ENCODE measurements around the gene PTBP1.

The PTBP1 gene

DNA sequence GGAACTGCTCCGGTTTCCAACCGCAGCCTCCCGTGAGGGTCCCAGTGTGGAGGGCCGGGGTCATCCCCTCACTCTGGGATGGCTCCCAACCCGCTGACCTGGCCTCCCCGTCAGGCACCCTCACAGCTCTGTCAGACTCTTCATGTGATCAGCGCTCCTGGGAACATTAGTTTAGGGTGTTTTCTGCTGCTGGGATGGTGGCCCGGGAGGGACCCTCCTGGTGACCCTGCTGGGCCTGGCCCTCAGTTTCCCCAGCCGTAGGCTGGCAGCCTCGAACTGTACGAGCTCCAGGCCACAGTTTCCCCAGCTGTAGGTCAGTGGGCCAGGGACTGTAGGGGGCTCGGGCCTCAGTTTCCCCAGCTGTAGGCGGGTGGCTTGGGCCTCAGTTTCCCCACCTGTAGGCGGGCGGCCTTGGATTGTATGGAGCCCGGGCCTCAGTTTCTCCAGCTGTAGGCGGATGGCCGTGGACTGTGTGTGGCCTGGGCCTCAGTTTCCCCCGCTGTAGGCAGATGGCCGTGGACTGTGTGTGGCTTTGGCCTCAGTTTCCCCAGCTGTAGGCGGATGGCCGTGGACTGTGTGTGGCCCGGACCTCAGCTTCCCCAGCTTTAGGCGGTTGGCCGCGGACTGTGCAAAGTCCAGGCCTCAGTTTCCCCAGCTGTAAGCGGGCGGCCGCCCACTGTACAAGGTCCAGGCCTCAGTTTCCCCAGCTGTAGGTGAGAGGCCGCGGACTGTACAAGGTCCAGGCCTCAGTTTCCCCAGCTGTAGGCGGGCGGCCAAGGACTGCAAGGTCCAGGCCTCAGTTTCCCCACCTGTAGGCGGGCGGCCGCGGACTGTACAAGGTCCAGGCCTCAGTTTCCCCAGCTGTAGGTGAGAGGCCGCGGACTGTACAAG, 1.3 kb upstream of the PTBP1 start:
- H3K4me3 ChIP-seq (ENCODE audit: low read depth, low read length) = peak overlapping the region; percentile 84
- TF ChIP-seq, protein P1, sequence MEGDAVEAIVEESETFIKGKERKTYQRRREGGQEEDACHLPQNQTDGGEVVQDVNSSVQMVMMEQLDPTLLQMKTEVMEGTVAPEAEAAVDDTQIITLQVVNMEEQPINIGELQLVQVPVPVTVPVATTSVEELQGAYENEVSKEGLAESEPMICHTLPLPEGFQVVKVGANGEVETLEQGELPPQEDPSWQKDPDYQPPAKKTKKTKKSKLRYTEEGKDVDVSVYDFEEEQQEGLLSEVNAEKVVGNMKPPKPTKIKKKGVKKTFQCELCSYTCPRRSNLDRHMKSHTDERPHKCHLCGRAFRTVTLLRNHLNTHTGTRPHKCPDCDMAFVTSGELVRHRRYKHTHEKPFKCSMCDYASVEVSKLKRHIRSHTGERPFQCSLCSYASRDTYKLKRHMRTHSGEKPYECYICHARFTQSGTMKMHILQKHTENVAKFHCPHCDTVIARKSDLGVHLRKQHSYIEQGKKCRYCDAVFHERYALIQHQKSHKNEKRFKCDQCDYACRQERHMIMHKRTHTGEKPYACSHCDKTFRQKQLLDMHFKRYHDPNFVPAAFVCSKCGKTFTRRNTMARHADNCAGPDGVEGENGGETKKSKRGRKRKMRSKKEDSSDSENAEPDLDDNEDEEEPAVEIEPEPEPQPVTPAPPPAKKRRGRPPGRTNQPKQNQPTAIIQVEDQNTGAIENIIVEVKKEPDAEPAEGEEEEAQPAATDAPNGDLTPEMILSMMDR (IDR thresholded peaks at IDR 0.05; ENCODE audit: insufficient read depth, low read depth, low read length, missing control alignments) = no peak
- no peak for DNase-seq (ENCODE audit: low read depth)

DNA sequence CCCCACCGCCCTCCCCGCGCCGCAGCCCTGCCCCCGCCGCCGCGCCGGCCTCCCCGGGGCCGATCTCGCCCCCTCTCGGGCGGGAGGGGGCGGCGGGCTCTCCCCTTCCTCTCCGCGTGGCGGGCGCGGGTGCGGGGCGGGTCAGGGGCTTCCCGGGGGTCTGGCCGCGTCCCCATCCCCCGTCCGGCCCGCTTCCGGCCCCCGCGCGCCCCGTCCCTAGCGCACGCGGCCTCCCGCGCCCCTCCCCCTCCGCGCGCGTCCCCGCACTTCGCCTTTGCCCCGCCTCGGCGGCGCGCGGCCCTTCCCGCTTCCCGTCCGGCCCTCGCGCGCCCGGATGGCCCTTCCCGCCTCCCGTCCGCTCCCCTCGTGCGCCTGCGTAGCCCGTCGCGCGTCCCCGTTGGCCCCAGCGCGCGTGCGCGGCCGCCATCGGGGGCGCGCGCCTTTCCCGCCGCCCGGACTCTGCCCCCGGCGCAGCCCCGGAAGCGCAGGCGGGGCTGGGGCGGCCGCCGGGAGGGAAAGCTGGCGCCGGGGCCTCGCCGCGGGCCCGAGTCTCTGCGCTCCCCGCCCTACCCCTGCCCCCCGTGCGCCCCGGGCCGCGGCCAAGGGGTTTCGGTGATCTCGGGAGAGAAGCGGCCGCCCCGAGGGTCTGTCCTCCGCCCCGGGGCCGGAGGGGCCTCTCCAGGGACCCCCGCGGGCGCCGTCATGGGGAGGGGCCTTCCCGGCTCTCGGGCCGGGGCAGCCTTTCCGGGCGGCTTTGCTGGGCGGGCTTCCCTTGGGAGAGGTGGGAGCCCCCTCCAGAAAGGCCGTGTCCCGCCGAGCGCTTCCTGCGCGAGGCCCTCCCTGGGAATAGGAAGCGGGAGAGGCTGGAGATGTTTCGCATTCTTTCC, 519 bp downstream of the PTBP1 start:
- DNase-seq (ENCODE audit: low read depth) = peak; percentile 97
- H3K4me3 ChIP-seq (ENCODE audit: low read depth, low read length) = peak overlapping the region; percentile 85
- TF ChIP-seq, protein P1 (IDR thresholded peaks at IDR 0.05; ENCODE audit: insufficient read depth, low read depth, low read length, missing control alignments) = no peak

DNA sequence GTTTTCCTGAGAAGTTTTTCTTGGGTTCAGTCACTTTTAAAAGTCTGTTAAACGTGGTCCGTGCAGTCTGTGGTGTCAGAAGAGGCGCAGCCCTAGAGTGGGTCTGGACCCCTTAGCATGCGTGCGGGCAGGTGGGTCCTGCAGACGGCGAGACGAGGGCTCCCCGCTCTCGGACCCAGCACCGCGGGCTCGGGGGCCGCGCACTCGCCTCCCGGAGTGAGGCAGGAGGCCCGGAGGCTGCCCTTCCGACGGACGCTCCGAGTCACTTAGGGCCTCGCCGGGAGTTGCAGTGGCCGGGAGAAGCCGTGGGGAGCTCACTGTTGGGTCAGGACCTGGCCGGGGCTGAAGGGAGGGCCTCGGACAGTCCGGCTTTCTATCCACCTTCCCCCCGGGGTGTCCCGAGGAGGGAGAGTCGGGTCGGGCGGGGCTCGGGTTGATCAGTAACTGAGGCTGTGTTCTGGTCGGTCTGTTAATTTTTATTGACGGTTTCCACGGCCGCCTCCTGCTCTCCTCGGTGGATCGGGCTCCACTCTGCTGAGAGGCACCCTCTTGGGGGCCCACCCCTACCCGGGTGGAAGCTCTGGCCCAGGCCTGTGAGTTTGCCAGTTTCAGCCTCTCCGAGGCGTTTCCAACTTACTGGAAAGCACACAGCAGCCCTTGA, 1.3 kb downstream of the PTBP1 start:
- TF ChIP-seq, protein P1 (IDR thresholded peaks at IDR 0.05; ENCODE audit: insufficient read depth, low read depth, low read length, missing control alignments) = no peak
- peak; percentile 21 for DNase-seq (ENCODE audit: low read depth)
- peak overlapping the region; percentile 85 for H3K4me3 ChIP-seq (ENCODE audit: low read depth, low read length)

DNA sequence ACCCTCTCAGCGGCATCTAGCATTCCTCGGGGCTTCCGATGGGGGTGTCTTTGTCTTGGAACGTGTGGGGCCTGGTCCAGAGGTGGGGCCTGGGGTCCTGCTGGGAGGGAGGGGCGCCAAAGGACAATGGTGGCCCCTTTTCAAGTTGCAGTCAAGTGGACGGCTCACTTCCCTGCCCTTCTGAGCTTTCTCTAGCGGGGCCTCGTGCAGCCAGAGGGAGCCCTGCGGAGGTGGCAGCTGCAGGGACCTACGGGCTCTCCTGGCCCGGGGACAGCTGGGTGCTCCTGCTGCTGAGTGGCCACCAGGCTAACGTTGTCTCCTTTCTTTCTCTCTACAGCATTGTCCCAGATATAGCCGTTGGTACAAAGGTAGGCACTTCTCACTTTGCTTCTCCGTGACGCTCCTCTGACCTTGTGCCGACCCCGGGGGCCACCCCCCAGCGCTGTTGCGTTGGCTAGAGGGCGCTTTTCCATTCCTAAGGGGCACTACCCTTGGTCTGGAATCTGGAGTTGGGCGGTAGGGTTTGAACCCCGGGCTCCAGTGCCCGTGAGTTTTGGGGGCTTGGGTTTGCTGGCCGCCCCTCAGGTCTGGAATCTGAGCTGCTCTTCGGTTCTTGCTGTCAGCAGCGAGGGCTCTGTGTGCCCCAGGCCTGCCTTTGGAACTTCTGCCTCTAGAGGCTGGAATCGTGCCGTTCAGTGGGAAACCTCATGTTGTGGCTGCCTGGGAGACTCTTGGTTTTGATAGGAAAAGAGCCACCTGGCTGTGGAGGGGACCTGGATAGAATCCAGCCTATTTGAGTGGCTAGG, 2.0 kb downstream of the PTBP1 start:
- TF ChIP-seq, protein P1 (IDR thresholded peaks at IDR 0.05; ENCODE audit: insufficient read depth, low read depth, low read length, missing control alignments) = no peak
- DNase-seq (ENCODE audit: low read depth) = peak; percentile 35

DNA sequence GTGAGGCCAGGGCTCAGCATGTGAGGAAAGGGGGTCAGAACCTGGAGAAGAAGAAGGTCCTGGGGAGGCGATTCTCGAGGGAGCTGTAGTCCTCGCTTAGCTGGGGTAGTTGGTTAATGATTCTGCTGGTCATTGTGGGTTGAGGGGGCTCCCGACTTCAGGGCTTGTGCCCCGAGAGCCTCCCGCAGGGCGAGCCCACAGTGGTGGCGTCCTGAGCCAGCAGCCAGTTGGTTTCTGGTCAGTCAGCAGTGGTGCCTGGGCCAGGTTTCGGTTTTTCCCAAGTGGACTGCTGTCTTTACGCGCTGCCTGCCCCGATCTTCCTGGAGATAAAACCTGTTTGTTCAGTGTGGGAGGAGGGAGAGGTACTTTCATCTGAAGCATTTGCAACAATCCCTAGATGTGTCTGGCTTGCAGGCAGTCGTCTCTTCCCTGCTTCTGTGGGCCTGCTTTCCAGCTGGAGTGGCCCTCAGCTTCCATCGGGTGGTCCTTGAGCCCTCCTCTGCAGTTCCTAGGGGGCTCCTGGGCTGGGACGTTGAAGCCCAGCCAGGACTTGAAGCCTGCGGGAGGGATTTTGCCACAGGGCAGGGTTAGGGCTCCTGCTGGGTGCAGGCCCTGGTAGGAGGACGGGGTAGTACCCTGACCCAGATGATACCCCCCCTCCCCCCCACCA, 3.2 kb downstream of the PTBP1 start:
- TF ChIP-seq, protein P1 (IDR thresholded peaks at IDR 0.05; ENCODE audit: insufficient read depth, low read depth, low read length, missing control alignments) = no peak
- no peak overlapping the region for H3K4me3 ChIP-seq (ENCODE audit: low read depth, low read length)
- no peak for DNase-seq (ENCODE audit: low read depth)

More for the DNA sequence above, 2.0 kb downstream of the PTBP1 start:
- H3K4me3 ChIP-seq (ENCODE audit: low read depth, low read length) = peak overlapping the region; percentile 85
